Embryonic facial prominence (tissue), 1 donor: ENCODE measurements around the gene PSEN1.

Source experiments
- DNase-seq: peaks from one replicate; pipeline ENCODE4 v3.0.0-alpha.2; 2016; ENCODE audit errors: extremely low spot score

Gene PSEN1

DNA sequence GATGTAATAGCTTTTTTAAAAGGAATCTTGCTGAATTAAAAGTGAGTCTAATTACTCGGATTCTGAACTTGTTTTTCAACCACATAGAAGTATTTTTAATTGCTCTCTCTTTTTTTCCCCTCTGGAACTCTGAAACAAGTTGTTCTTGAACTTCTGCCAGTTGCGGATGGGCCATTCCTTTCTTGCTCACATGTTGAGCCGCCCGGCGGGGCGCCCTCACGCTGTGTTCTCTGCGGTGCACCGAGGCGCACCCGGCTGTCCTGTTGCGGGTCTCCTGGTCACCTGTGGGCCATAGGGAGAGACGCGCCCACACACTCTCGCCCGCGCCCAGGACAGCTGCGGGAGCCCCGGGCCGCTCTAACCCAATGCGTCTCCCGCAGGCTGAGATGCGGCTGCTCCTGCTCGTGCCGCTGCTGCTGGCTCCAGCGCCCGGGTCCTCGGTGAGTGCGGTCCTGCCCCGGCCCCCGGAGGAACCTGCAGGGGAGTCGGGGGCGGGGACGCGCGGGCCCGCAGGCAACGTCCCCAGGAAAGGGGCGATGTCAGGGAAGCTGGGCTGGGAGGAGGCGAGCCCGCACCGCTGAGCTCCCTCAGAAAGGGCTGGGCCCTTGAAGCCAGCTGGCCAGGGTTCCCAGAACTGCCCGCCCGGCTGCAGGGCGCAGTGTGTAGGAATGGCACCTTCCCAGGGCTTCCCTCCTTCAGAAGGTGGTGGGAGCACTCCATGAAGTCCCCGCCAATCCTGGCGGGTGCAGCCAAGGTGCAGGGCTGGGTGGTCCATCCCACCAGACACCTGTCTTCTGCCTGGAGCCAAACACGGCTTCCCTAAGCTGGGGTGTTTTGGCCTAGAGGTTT is 103.3 kb downstream of the PSEN1 start:
- no peak for DNase-seq

DNA sequence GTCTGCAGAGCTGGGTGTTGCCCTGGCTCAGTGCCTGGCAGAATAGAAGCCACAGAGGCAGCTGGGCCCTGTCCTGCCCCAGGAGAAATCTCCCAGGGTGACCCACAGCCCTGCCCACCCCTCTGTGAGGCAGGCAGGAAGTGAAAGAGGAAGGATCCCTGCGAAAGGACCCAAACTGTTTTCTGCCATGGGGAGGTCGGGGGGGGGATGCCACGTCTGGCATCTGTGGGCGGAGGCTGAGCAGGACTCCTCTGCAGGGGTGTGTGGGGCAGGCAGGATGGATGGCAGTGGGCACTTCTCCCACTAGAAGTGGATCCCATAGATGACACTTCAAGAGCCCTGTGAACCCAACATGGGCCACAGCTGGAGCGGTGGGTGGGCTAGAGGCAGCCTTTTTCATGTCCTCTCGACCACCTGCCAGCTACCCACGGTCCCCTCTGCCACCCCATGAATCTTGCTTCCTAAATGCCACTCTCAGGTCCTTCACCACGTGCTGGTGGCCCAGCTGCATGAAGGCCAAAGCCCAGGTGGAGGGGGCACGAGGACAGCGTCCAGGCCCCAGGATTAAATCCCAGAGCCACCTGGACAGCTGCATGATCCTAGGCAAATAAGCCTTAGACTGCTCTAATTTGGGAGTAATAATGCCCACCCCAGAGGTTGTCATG is 104.6 kb downstream of the PSEN1 start:
- DNase-seq: no peak

GRCh38 chr14:73241481-73242165 is 105.3 kb downstream of the PSEN1 start:
- DNase-seq: no peak

GRCh38 chr14:73242357-73242901 is 106.1 kb downstream of the PSEN1 start:
- no peak for DNase-seq

DNA sequence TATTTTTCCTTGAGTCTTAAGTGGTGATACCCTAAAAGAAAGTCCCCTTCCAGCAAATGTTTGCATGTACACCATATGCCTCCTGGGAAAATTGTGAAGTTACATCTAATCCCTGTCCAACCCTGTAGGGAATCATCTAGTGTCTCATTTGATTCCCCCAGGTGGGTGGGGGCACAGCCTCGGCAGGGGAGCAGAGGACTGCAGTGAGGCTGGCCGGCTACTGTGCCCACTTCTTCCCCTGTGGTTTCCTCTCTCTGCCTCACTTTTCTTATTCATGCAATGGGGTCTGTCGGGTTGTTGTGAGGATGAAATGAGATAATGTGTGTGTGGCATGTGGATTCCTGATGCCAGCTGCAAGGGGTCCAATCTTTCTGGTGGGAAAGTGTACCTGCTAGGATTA is 107.0 kb downstream of the PSEN1 start:
- DNase-seq: no peak

DNA sequence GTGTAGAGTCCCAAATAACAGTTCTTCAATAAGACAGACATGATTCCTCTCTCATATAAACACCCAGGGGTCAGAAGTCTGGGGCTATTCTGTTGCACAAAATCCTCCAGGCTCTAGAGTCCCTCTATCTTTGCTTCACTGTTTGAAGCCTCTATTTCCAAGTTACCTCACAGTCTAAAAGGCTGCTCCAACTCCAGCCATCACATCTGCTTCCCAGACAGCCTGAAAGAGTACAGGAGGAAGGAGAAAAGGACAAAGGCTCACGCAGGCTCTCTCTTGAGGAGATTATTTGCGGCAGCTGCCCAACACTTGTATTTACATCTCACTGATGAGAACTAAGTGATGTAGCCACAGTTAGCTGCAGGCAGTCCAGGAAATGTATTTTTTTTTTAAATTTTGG is 107.4 kb downstream of the PSEN1 start:
- DNase-seq: no peak

GRCh38 chr14:73244541-73245290 is 108.4 kb downstream of the PSEN1 start:
- DNase-seq: no peak

GRCh38 chr14:73245480-73246325 is 109.4 kb downstream of the PSEN1 start:
- DNase-seq: no peak

DNA sequence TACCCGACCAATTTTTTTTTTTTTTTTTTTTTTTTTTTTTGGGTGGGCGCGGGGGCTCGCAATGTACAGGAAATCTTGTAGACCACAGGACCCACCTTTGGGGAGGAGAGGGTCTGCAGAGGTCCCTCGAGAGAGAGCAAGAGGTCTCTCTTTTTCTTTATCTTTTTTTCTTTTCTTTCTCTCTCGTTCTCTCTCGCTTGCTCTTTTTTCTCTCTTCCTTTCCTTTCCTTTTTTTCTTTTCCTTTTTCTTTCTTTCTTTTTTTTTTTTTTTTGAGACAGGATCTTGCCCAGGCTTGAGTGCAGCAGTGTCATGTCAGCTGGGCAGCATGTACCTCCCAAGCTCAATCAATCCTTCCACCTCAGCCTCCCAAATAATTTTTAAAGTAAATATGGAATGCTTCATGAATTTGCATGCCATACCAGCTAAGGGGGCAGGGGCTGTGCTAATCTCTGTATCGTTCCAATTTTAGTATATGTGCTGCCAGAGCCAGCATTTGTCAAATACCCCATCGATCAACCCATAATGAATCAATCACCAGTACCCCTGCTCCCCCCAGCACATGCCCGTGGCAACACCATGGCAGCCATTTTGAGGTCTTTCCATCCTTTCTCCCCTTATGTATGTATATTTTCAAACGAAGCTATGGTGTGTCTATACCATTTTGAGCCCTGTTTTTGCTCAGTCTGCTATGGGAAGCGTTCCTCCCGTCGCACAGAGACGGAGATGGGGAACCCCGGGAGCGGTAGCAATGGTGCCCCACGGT is 110.3 kb downstream of the PSEN1 start:
- no peak for DNase-seq

DNA sequence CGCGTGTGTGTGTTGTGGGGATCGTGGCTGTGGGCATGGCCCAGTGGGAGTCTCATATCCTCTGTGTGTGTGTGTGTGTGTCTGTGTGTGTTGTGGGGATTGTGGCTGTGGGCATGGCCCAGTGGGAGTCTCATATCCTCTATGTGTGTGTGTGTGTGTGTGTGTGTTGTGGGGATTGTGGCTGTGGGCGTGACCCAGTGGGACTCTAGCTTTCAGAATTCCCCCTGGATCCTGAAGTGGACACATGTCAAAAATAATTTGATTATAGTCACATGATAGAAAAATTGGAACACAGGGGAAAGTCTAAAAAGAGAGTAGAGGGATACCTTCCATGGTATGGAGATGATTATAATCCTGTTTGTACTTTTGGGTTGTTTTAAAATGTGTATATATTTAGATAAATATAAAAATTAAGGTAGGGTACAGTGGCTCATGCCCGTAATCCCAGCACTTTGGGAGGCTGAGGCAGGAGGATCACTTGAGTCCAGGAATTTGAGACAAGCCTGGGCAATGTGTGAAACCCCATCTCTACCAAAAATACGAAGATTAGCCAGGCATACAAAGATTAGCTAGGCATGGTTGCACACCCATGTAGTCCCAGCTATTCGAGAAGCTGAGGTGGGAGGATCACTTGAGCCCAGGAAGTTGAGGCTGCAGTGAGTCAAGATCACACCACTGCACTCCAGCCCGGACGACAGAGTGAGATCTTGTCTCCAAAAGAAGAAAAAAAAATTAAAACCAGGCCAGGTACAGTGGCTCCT is 112.0 kb downstream of the PSEN1 start:
- DNase-seq: no peak

DNA sequence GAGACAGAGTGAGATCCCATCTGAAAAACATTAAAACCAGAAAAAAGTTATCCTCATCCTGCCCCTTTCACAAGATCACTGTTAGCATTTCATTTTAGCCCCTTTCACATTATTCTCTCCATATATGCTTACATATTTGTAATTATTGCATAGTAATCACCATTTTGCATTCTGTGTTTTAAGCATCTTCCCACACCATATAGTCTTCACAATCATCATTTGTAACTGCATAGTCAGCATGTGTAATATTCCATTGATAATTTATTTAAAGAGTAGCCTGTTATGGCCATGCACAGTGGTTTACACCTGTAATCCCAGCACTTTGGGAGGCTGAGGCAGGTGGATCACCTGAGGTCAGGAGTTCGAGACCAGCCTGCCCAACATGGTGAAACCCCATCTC is 112.8 kb downstream of the PSEN1 start:
- no peak for DNase-seq

- no peak for DNase-seq
Observed at GRCh38 chr14:73249564-73250316, 113.4 kb downstream of the PSEN1 start.

DNA sequence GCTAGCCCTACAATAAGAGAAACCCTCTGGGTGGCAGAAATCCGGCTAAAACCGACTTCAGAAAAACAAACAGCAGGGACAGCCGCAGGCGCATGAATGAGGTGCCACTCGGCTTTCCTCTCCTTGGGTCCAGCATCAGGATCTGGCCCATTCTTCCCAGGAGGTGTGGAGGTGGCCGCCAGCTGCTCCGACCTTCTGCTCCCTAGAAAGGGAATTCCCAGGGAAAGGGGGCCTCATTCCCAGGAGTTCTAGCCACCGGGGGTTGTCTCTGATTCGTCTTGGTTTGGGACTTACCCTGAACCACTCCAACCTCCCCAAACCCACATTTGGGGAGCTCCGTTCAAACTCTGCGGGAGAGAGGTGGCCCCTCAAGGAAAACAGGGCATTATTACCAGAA is 114.0 kb downstream of the PSEN1 start:
- no peak for DNase-seq

DNA sequence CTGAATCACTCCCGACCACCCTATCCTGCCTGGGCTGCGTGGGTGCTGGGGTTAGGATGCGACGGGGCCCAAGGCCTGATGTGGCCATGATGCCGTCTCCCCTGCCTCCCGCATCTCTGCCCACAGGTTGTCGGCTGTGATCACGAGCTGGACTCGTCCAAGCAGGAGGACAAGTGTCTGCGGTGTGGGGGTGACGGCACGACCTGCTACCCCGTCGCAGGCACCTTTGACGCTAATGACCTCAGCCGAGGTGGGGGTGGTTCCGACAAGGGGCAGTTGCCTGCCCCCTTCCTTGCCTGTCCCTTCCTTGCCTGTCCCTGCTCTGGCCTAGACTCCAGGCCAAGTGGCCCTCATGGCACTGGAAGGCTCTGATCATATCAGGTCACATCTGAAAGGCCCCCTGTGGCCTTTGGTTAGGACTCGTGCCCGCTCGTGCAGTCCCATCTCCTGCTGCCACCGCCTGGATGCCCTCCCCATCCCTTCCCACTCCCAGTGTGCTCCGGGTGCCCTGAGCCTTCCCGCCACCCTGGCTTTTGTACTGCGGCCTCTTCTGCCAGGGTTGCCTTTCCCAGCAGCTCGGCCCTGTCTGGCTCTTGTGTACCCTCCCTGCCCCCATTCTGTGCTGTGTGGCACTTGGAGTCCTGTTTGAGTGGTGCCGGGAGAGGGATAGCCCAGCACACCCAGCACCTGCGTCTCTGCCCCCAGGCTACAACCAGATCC is 114.6 kb downstream of the PSEN1 start:
- DNase-seq: no peak

DNA sequence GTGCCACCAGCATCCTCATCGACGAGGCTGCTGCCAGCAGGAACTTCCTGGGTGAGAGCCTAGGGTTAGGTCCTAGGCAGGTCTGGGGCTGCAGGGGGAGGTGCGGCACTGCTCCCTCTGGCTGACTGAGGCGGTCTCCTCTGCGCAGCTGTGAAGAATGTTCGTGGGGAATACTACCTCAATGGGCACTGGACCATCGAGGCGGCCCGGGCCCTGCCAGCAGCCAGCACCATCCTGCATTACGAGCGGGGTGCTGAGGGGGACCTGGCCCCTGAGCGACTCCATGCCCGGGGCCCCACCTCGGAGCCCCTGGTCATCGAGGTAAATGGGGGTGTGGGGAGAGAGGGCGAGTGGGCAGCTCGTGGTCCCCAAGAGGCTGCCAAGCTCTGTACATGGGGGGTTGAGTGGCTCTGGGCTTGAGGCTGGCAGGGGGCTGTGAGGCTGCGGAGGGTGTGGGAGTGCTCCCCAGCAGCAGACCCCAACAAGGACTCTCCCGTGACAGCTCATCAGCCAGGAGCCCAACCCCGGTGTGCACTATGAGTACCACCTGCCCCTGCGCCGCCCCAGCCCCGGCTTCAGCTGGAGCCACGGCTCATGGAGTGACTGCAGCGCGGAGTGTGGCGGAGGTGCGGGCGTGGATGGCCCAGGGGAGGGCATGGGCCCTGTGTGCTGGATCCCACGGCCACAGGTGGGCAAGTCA is 115.4 kb downstream of the PSEN1 start:
- no peak for DNase-seq

GRCh38 chr14:73252491-73253322 is 116.4 kb downstream of the PSEN1 start:
- DNase-seq: no peak

- DNase-seq: no peak
Observed at GRCh38 chr14:73253323-73253610, 117.0 kb downstream of the PSEN1 start.
